Stomach smooth muscle (tissue), 2 donors: ENCODE results near the gene KIF1B.
"Not testable (repeated sequence)": the region's sequence is repeated elsewhere in the genome, so short reads cannot be mapped to it uniquely, and the experiment has no call there.

Source experiments
- H3K27ac ChIP-seq: one replicate; pipeline ENCODE4 v1.7.0; 2013; ENCODE audit warnings: mild to moderate bottlenecking, low read length, inconsistent platforms
- H3K27me3 ChIP-seq, 2 donors: one replicate each; pipeline ENCODE4 v1.7.0; 2013; ENCODE audit warnings: low read length in 2 of 2; ENCODE audit not compliant: insufficient read depth in 2 of 2, control insufficient read depth in 1 of 2
- H3K36me3 ChIP-seq, 2 donors: one replicate each; pipeline ENCODE4 v1.7.0; 2013; ENCODE audit warnings: low read length in 2 of 2; ENCODE audit not compliant: control insufficient read depth in 2 of 2, insufficient read depth in 2 of 2
- H3K4me1 ChIP-seq: one replicate; pipeline ENCODE4 v1.7.0; 2013; ENCODE audit warnings: low read length; ENCODE audit not compliant: control insufficient read depth, insufficient read depth
- H3K4me3 ChIP-seq, 2 donors: one replicate each; pipeline ENCODE4 v1.7.0; 2013; ENCODE audit warnings: low read length in 2 of 2
- H3K9ac ChIP-seq, 2 donors: one replicate each; pipeline ENCODE4 v1.7.0; 2013; ENCODE audit warnings: low read length in 2 of 2, mild to moderate bottlenecking in 1 of 2
- H3K9me3 ChIP-seq, 2 donors: one replicate each; pipeline ENCODE4 v1.7.0; 2013; ENCODE audit warnings: low read length in 2 of 2; ENCODE audit not compliant: control insufficient read depth in 2 of 2
- donor health status: healthy.
- donor health status: Pancreatic carcinoma.

The KIF1B gene

DNA sequence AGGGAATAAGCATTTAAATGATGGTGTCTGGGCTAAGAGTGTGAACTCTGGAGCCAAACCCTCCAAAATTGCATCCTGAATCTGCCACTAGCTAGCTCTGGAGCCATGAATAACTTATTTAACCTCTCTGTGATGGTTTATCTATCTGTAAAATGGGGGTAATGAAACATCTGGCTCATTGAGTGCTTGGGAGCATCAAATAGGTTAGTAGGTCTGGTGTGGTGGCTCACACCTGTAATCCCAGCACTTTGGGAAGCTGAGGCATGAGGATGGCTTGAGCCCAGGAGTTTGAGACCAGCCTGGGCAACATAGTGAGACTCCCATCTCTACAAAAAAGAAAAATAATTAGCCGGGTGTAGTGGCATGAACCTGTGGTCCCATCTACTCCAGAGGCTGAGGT is 42.8 kb downstream of the KIF1B start:
- Histone ChIP-seq H3K36me3 (no peaks in the 10 kb centered on the region), H3K9me3 (no peaks in the 10 kb centered on the region), H3K27ac (peak overlapping the region; percentile 19), H3K9ac (no peak overlapping the region), H3K4me3 (peak overlapping the region in 1 of 2 donors; percentile 7), H3K4me1 (peaks cover 16% of the 10 kb centered on the region), H3K27me3 (no peaks in the 10 kb centered on the region)

DNA sequence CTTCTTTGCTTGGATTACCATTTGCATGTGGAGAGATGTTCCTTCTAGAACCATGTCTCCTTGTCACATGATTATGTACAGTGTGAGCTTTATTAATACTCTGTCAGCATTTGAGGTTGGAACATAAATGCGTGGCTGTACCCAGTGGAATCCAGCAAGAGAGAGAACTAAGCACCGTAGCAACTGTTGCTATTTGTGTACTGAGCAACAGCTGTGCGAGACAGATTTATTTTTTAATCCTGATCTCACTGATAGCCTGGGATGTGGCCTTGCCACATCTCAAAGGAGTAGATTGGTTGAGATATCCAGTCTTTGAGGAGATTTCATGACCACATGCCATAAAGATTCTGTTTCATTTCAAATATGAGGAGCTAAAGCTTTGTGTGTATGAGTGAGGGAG is 43.4 kb downstream of the KIF1B start:
- Histone ChIP-seq H3K27ac (peak overlapping the region; percentile 19), H3K9ac (peak overlapping the region in 1 of 2 donors; percentile 13), H3K4me1 (peaks cover 16% of the 10 kb centered on the region), H3K9me3 (no peaks in the 10 kb centered on the region), H3K27me3 (no peaks in the 10 kb centered on the region), H3K36me3 (no peaks in the 10 kb centered on the region), H3K4me3 (peak overlapping the region in 1 of 2 donors; percentile 7)

DNA sequence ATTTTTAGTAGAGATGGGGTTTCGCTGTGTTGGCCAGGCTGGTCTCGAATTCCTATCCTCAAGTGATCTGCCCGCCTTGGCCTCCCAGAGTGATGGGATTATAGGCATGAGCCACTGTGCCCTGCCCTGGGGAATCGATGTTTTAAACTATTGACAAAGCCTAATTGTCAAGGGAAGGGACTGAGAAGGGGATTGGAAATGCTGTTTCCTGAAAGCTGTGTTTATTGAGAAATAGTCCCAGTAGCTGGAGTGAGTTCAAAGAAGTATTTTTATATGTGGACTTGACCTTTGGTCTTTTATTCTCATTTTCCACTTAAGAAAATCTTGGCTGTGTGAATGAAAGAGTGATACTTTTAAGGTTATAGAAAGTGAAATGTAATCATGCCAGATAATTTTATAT is 47.5 kb downstream of the KIF1B start:
- H3K36me3 ChIP-seq, result peaks cover 9 to 12% of the 10 kb centered on the region in 2 donors
- no peak overlapping the region for H3K27ac ChIP-seq
- no peaks in the 10 kb centered on the region for H3K27me3 ChIP-seq

DNA sequence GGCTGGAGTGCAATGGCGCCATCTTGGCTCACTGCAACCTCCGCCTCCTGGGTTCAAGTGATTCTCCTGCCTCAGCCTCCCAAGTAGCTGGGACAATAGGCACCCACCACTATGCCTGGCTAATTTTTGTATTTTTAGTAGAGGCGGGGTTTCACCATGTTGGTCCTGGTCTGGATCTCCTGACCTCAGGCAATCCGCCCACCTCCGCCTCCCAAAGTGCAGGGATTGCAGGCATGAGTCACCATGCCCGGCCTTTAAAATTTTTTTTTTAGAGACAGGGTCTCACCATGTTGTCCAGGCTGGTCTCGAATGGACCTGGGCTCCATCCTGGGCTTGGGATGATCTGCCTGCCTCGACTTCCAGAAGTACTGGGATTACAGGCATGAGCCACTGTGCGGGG is 49.2 kb downstream of the KIF1B start:
- H3K9ac ChIP-seq, H3K4me3 ChIP-seq, H3K27me3 ChIP-seq, H3K27ac ChIP-seq, H3K9me3 ChIP-seq, H3K4me1 ChIP-seq: not testable (repeated sequence)
- peaks cover 16 to 19% of the 10 kb centered on the region in 2 donors for H3K36me3 ChIP-seq

More for the DNA sequence above, 47.5 kb downstream of the KIF1B start:
- no peaks in the 10 kb centered on the region for H3K9me3 ChIP-seq
- no peak overlapping the region for H3K4me3 ChIP-seq
- no peak overlapping the region for H3K9ac ChIP-seq
- peaks cover 7% of the 10 kb centered on the region for H3K4me1 ChIP-seq

DNA sequence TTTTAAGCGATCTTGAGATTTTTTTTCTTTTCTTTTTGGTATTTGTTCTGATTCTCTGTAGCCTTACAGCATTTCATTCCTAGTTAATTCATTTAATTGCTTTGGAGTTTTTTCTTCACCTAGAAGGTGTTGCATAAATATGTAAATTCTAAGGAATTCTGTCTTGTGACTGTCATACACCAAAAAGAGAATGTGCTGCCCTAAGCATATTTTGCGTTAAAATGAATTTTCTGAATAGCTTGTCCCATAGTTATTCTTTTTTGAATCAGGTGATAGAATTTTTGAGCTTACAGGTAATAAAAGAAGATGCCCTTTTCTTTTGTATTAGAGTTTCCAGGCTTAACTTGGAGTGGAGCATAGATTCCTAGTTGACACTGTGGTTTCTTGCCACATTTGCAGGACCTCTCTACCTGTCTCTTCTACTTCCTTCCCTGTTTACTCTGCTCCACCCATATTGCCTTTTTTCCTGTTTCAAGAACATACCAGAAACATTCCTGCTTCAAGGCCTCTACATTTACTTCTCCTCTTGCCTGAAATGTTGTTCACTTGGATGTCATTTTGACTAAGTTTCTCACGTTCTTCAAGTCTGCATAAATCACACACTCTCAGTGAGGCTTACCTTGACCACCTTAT is 53.2 kb downstream of the KIF1B start:
- no peaks in the 10 kb centered on the region for H3K9me3 ChIP-seq
- no peak overlapping the region for H3K4me3 ChIP-seq
- no peaks in the 10 kb centered on the region for H3K4me1 ChIP-seq
- peaks cover 28% of the 10 kb centered on the region in 2 donors for H3K36me3 ChIP-seq
- no peak overlapping the region for H3K27ac ChIP-seq
- H3K27me3 ChIP-seq, result no peaks in the 10 kb centered on the region
- H3K9ac ChIP-seq, result no peak overlapping the region

DNA sequence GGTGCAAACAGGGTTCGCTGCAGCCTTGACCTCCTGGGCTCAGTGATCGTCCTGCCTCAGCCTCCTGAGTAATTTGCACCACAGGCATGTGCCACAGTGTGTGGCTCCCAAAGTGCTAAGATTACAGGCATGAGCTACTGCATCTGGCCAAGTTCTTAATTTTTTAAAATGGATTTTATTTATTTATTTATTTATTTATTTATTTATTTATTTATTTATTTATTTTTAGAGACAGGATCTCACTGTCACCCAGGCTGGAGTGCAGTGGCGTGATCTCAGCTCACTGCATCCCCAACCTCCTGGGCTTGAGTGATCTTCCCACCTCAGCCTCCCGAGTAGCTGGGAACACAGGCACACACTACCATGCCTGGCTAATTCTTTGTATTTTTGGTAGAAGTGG is 54.7 kb downstream of the KIF1B start:
- H3K4me1 ChIP-seq, result no peaks in the 10 kb centered on the region
- H3K9ac ChIP-seq, result no peak overlapping the region
- H3K4me3 ChIP-seq, result no peak overlapping the region
- no peaks in the 10 kb centered on the region for H3K27me3 ChIP-seq
- H3K36me3 ChIP-seq, result peaks cover 27 to 29% of the 10 kb centered on the region in 2 donors
- H3K9me3 ChIP-seq, result no peaks in the 10 kb centered on the region
- H3K27ac ChIP-seq, result no peak overlapping the region

DNA sequence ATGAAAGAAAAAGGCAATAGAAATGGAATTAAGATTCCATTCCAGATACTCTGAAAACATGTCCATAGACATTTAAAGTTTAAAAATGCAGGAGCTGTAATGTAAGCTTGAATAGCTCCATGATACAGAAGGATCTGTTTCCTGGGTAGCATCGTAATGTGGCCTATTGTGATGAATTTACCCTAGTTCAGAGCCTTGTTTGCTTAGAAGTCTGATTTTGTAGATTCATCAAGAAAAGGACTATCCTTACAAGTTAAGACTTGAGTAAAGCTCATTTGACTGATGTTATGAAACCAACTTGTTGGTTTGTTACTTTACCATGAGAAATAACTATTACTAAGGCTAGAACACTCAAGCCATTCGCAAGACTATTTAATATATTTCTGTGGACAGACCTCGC is 55.5 kb downstream of the KIF1B start:
- Histone ChIP-seq H3K9me3 (no peaks in the 10 kb centered on the region), H3K27me3 (no peaks in the 10 kb centered on the region), H3K4me3 (no peak overlapping the region), H3K36me3 (peaks cover 25 to 29% of the 10 kb centered on the region in 2 donors), H3K4me1 (no peaks in the 10 kb centered on the region), H3K9ac (no peak overlapping the region), H3K27ac (no peak overlapping the region)

DNA sequence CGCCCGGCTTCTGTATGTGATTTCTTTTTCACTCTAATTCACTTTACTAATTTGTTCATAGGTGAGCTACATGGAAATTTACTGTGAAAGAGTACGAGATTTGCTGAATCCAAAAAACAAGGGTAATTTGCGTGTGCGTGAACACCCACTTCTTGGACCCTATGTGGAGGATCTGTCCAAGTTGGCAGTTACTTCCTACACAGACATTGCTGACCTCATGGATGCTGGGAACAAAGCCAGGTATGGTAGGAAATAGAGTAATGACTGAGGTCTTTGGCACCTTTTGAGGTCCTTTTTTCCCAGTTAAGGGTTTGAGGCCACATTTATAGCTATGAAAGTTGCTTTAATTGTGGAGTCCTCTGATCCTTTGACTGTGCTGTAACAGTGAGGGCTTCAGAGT is 56.9 kb downstream of the KIF1B start:
- H3K9me3 ChIP-seq, result no peaks in the 10 kb centered on the region
- no peak overlapping the region for H3K27ac ChIP-seq
- H3K4me3 ChIP-seq, result no peak overlapping the region
- no peak overlapping the region for H3K9ac ChIP-seq
- peaks cover 17 to 24% of the 10 kb centered on the region in 2 donors for H3K36me3 ChIP-seq
- no peaks in the 10 kb centered on the region for H3K27me3 ChIP-seq
- H3K4me1 ChIP-seq, result no peaks in the 10 kb centered on the region

DNA sequence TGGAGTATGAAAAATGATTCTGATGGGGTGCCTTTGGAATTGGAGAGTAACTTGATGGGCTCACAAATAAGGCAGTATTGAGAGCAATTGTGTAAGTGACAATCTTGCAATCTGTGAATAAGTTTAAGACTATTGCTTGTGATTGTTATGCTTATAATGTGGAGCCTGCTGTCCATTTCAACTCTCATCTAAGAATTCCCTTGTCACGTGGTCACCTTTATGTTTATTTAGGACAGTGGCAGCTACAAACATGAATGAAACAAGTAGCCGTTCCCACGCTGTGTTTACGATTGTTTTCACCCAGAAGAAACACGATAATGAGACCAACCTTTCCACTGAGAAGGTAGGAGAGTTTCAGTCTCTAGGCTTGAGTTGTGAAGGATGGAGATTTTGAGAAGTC is 57.6 kb downstream of the KIF1B start:
- H3K36me3 ChIP-seq, result peaks cover 16 to 24% of the 10 kb centered on the region in 2 donors
- no peak overlapping the region for H3K9ac ChIP-seq
- H3K27me3 ChIP-seq, result no peaks in the 10 kb centered on the region
- H3K9me3 ChIP-seq, result no peaks in the 10 kb centered on the region
- no peaks in the 10 kb centered on the region for H3K4me1 ChIP-seq
- no peak overlapping the region for H3K4me3 ChIP-seq
- H3K27ac ChIP-seq, result no peak overlapping the region

DNA sequence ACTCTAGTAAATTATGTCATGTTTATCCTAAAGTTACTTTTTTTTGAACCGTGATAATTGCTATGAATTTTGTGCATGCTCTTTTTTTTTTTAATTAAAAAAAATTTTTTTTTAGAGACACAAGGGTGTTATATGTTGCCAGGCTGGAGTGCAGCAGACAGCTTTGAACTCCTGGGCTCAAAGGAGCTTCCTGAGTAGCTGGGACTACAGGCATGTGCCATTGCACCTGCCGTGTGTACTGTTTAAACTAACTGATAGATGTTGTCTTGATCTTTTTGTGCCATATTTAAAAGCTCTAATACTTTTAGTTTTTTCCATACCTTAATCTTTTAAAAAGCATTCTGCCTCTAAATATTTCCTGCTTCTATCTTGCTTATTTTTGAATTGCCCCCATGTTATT is 60.7 kb downstream of the KIF1B start:
- H3K36me3 ChIP-seq, result peaks cover 9 to 19% of the 10 kb centered on the region in 2 donors
- no peak overlapping the region for H3K4me3 ChIP-seq
- no peak overlapping the region for H3K27ac ChIP-seq
- H3K9ac ChIP-seq, result no peak overlapping the region
- no peaks in the 10 kb centered on the region for H3K9me3 ChIP-seq
- H3K27me3 ChIP-seq, result no peaks in the 10 kb centered on the region
- no peaks in the 10 kb centered on the region for H3K4me1 ChIP-seq

DNA sequence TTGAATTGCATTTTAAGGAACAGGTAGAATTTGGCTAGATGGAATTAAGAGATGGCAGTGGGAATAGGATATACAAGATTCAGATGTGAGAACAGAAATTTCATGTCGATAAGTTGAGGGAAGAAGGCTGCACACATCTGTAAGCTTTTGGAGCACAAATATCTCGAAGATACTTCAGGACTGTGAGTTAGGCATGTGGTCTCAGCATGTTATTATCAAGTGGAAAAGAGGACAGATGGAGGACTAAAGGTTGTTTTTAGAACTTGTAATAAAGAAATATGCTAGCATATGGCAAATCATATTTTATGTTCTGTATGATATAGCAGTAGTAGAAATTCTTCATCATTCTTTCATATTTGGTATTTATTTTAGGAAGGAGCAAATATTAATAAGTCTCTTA is 61.5 kb downstream of the KIF1B start:
- H3K27ac ChIP-seq, result no peak overlapping the region
- no peaks in the 10 kb centered on the region for H3K4me1 ChIP-seq
- H3K9me3 ChIP-seq, result no peaks in the 10 kb centered on the region
- H3K9ac ChIP-seq, result no peak overlapping the region
- H3K27me3 ChIP-seq, result no peaks in the 10 kb centered on the region
- no peak overlapping the region for H3K4me3 ChIP-seq
- peaks cover 8 to 19% of the 10 kb centered on the region in 2 donors for H3K36me3 ChIP-seq
